SK-N-SH (cell line): ENCODE measurements around the gene ESRP2. TPM values are rescaled to one million over a fixed set of nuclear protein-coding genes. Genes with fewer than 3 reads are reported as not detected.

Source experiments
- CTCF ChIA-PET: fragments of 300-600, 350-600 bp; formaldehyde crosslinking; extraction: SDS; loops from one replicate; lab custom pipeline; 2021; lab: Yijun Ruan, JAX
- POLR2A ChIA-PET: fragments of 350-600 bp; sonication (Branson Sonifier 250); formaldehyde crosslinking; extraction: SDS; loops from one replicate; lab custom pipeline; 2020; ENCODE audit warnings: antibody characterized with exemption, inconsistent platforms; lab: Yijun Ruan, JAX
- DNase-seq: peaks from one replicate; pipeline ENCODE4 v3.0.0; 2012
- H2AFZ ChIP-seq: fragments of 200-600 bp; sonication (generic); 2 replicates; pipeline ENCODE4 v1.8.1; 2016; ENCODE audit warnings: antibody characterized with exemption, mild to moderate bottlenecking, low read depth
- H3F3A ChIP-seq: fragments of 200-600 bp; sonication (generic); replicated peaks from 2 replicates; pipeline ENCODE3; 2016; ENCODE audit warnings: antibody characterized with exemption, mild to moderate bottlenecking; ENCODE audit not compliant: insufficient read depth
- H3K27ac ChIP-seq, 2 experiments: fragments of 200-500 bp in 1 of 2; fragments of 200-600 bp in 1 of 2; sonication (Bioruptor generic) in 1 of 2; sonication (generic), shearing (Covaris generic) in 1 of 2; 2 replicates each; pipeline versions ENCODE4 v1.5.1 to v1.6.1; 2014 to 2016; ENCODE audit warnings: low read depth in 2 of 2, inconsistent platforms in 1 of 2, low read length in 1 of 2, mild to moderate bottlenecking in 1 of 2, mixed read lengths in 1 of 2
- H3K27me3 ChIP-seq: fragments of 200-600 bp; sonication (generic), shearing (Covaris generic); 2 replicates; pipeline ENCODE4 v1.6.1; 2016; ENCODE audit warnings: mixed run types; ENCODE audit not compliant: insufficient read depth
- H3K36me3 ChIP-seq, 2 experiments: fragments of 200-500 bp in 1 of 2; fragments of 200-600 bp in 1 of 2; sonication (Bioruptor generic) in 1 of 2; sonication (generic) in 1 of 2; replicated peaks in 1 of 2; 2 replicates each; pipeline versions ENCODE3 to v1.5.1; 2014 to 2016; ENCODE audit warnings: low read length in 1 of 2, mild to moderate bottlenecking in 1 of 2; ENCODE audit not compliant: insufficient read depth in 2 of 2, control insufficient read depth in 1 of 2
- H3K4me1 ChIP-seq, 2 experiments: fragments of 200-500 bp in 1 of 2; fragments of 200-600 bp in 1 of 2; sonication (Bioruptor generic) in 1 of 2; sonication (generic), shearing (Covaris generic) in 1 of 2; 2 replicates each; pipeline versions ENCODE4 v1.5.1 to v1.6.1; 2014 to 2016; ENCODE audit warnings: low read depth in 1 of 2, low read length in 1 of 2, mixed run types in 1 of 2; ENCODE audit not compliant: insufficient read depth in 2 of 2, control insufficient read depth in 1 of 2
- H3K4me2 ChIP-seq: fragments of 200-600 bp; sonication (generic), shearing (Covaris generic); 2 replicates; pipeline ENCODE4 v1.6.1; 2017; ENCODE audit warnings: mixed run types
- H3K4me3 ChIP-seq, 2 experiments: fragments of 200-500 bp in 1 of 2; fragments of 200-600 bp in 1 of 2; sonication (Bioruptor generic) in 1 of 2; sonication (generic), shearing (Covaris generic) in 1 of 2; 2 replicates each; pipeline versions ENCODE4 v1.5.1 to v1.8.1; 2014 to 2016; ENCODE audit warnings: low read depth in 2 of 2, inconsistent platforms in 1 of 2, low read length in 1 of 2, mild to moderate bottlenecking in 1 of 2, mixed read lengths in 1 of 2, moderate library complexity in 1 of 2
- H3K79me2 ChIP-seq: fragments of 200-600 bp; sonication (generic); 2 replicates; pipeline ENCODE4 v1.8.1; 2017; ENCODE audit warnings: mild to moderate bottlenecking; ENCODE audit not compliant: insufficient read depth
- H3K9ac ChIP-seq: fragments of 200-600 bp; sonication (generic); 2 replicates; pipeline ENCODE4 v1.6.1; 2017; ENCODE audit warnings: mixed run types
- H3K9me2 ChIP-seq: fragments of 200-600 bp; sonication (generic); 2 replicates; pipeline ENCODE4 v1.6.1; 2017; ENCODE audit warnings: mixed run types
- H3K9me3 ChIP-seq: fragments of 200-600 bp; sonication (generic); 2 replicates; pipeline ENCODE4 v1.6.1; 2017; ENCODE audit warnings: mixed run types, mild to moderate bottlenecking, moderate library complexity
- H4K20me1 ChIP-seq: fragments of 200-600 bp; sonication (generic); 2 replicates; pipeline ENCODE4 v1.6.1; 2017; ENCODE audit warnings: mild to moderate bottlenecking, mixed run types; ENCODE audit not compliant: insufficient read depth
- FOXJ3 ChIP-seq: sonication (generic); formaldehyde crosslinking; IDR thresholded peaks from 2 replicates; pipeline ENCODE4 v1.5.1; 2020; ENCODE audit warnings: mild to moderate bottlenecking, missing genetic modification reagents
- JUND ChIP-seq: IDR thresholded peaks from 2 replicates; pipeline ENCODE4 v1.4.0; 2012
- MEF2A ChIP-seq: IDR thresholded peaks from 2 replicates; pipeline ENCODE4 v1.4.0; 2012; ENCODE audit warnings: low read depth, borderline replicate concordance
- RAD21 ChIP-seq: IDR thresholded peaks from 2 replicates; pipeline ENCODE4 v1.6.1; 2012; ENCODE audit warnings: mild to moderate bottlenecking, low read length
- RCOR1 ChIP-seq: fragments of 150-350 bp; IDR thresholded peaks from 2 replicates; pipeline ENCODE4 v1.6.1; 2017; ENCODE audit warnings: antibody characterized with exemption, low read length
- RFX5 ChIP-seq: IDR thresholded peaks from 2 replicates; pipeline ENCODE4 v1.6.1; 2012; ENCODE audit warnings: mild to moderate bottlenecking, improper control_type of control experiment, low read length
- SMC3 ChIP-seq: IDR thresholded peaks from 2 replicates; pipeline ENCODE4 v1.6.1; 2012; ENCODE audit warnings: low read depth, low read length, improper control_type of control experiment
- YY1 ChIP-seq: IDR thresholded peaks from 2 replicates; pipeline ENCODE4 v1.4.0; 2012; ENCODE audit warnings: low read depth, mild to moderate bottlenecking
- WGBS: methylation state at CpG from one replicate; pipeline ENCODE4 v1.1.6; 2017; ENCODE audit warnings: low lambda C conversion rate; 5-methylcytosine and 5-hydroxymethylcytosine counted together
- polyA plus RNA-seq, 3 experiments: library from polyadenylated mRNA; depleted of rRNA; stranded (reverse); fragments of >200 nt; gene quantifications; 2 replicates each; pipeline ENCODE4 v1.2.3, GENCODE V29; 2012
- TF ChIP-seq, protein P1 (sequence below): fragments of 200-600 bp; sonication (generic); IDR thresholded peaks from 2 replicates; pipeline ENCODE4 v1.6.1; 2017; ENCODE audit warnings: antibody characterized with exemption, mild to moderate bottlenecking, moderate library complexity
- TF ChIP-seq, protein P2 (sequence below): fragments of 150-350 bp; IDR thresholded peaks from 2 replicates; pipeline ENCODE4 v1.6.1; 2016; ENCODE audit warnings: mild to moderate bottlenecking, low read depth, low read length

The ESRP2 gene
- polyA plus RNA-seq, 1 of the 3 experiments (the other 2 are of a cell fraction) = 0.07 TPM

DNA sequence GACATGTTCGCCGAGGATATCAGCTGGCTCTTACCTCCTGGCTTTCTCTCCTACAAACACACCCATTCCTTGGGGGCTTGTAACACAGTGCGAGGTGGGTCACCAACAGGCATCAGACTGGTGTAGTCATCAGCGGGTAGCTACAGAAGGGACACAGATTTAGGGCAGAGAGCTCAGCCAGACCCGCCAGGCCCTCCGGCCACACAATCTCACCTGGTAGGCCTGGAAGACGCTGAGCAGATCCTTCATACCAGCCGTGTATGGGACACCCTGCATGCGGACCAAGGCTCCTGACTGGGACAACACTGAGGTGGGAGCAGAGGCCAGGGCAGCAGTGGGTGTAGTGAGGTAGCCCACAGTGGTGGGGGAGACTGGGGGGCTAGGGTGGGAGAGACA lies 5.8 kb downstream of the ESRP2 start:
- Histone ChIP-seq H3F3A (peaks cover 7% of the 10 kb centered on the region), H3K4me2 (no peak overlapping the region), H3K4me3 (no peak overlapping the region), H4K20me1 (no peaks in the 10 kb centered on the region), H3K36me3 (peaks cover 4 to 8% of the 10 kb centered on the region in 2 experiments), H3K9me3 (no peaks in the 10 kb centered on the region), H3K27ac (no peak overlapping the region), H3K9me2 (no peaks in the 10 kb centered on the region), H3K9ac (no peak overlapping the region), H2AFZ (no peak overlapping the region), H3K79me2 (no peaks in the 10 kb centered on the region), H3K27me3 (no peaks in the 10 kb centered on the region), H3K4me1 (peaks cover 0 to 25% of the 10 kb centered on the region in 2 experiments; a peak in 2 of 4 replicates)
- WGBS = 100% methylated on average over 7 of the region's 9 CpGs
- ChIA-PET POLR2A (interaction anchor here (1.5 kb wide), 1 partner anchor 239 kb away, joined by 3 read pairs; no protein-coding TSS in a partner anchor), CTCF (interaction anchor here (0.7 to 6.0 kb wide), 25 partner anchors 8 to 346 kb away, joined by 3 to 98 read pairs (median 4); partner anchors contain the start of gene PLA2G15)
- TF ChIP-seq RFX5 = no peak
- TF ChIP-seq JUND = no peak
- no peak for TF ChIP-seq SMC3
- no peak for DNase-seq

DNA sequence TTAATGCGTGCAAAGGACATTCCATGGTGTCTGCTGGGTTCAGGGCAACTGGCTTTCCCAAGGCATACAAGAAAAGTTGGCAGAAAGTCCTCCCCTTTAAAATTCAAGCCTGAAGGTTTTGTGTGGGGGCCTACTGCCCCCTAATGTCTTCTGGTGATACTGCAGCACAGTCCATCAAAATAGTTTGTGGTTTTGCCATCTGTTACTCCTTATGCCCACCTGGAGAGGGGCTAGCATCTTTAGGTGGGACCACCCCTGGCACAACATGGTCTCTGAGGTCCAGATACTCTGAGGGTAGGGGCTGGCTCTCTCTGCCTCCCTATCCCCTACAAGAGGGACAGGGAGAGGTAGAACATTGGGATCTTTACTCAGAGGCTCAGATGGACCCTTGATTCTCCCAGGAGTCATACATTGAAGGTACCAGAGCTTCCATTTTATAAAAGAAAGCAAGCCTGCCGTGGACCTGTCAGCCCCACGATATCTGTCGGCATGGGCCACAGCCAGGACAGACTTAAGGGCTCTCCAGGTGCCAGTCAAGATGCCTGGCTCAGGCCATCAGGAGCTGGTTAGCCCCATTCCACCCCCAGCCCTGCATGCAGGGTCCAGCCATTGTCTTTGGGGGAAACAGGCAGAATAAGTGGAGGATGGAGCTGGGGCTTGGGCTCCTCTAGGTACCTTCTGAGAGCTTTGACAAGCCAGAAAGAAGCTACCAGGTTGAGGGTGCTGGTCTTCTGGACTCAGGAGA lies 6.3 kb downstream of the ESRP2 start:
- WGBS = 37% methylated on average over 3 of the region's 4 CpGs
- CTCF ChIA-PET = interaction anchor here (0.7 to 6.0 kb wide), 26 partner anchors 9 to 346 kb away, joined by 3 to 98 read pairs (median 4); partner anchors contain the start of gene PLA2G15

More for the DNA sequence above, 6.3 kb downstream of the ESRP2 start:
- H3F3A ChIP-seq = peaks cover 7% of the 10 kb centered on the region
- H3K4me2 ChIP-seq = no peak overlapping the region
- no peaks in the 10 kb centered on the region for H4K20me1 ChIP-seq
- no peak overlapping the region for H3K27ac ChIP-seq
- no peak overlapping the region for H2AFZ ChIP-seq
- peak; percentile 94 for TF ChIP-seq RAD21
- 0 out of 2 replicates have a peak, but pooled peaks have one; percentile 30 for TF ChIP-seq RCOR1
- TF ChIP-seq YY1 = no peak
- TF ChIP-seq SMC3 = peak; percentile 73
- TF ChIP-seq, protein P1, sequence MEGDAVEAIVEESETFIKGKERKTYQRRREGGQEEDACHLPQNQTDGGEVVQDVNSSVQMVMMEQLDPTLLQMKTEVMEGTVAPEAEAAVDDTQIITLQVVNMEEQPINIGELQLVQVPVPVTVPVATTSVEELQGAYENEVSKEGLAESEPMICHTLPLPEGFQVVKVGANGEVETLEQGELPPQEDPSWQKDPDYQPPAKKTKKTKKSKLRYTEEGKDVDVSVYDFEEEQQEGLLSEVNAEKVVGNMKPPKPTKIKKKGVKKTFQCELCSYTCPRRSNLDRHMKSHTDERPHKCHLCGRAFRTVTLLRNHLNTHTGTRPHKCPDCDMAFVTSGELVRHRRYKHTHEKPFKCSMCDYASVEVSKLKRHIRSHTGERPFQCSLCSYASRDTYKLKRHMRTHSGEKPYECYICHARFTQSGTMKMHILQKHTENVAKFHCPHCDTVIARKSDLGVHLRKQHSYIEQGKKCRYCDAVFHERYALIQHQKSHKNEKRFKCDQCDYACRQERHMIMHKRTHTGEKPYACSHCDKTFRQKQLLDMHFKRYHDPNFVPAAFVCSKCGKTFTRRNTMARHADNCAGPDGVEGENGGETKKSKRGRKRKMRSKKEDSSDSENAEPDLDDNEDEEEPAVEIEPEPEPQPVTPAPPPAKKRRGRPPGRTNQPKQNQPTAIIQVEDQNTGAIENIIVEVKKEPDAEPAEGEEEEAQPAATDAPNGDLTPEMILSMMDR = peak; percentile 91
- no peak for TF ChIP-seq FOXJ3 (CRISPR knock-in tag)
- TF ChIP-seq MEF2A = no peak
- TF ChIP-seq, protein P2, sequence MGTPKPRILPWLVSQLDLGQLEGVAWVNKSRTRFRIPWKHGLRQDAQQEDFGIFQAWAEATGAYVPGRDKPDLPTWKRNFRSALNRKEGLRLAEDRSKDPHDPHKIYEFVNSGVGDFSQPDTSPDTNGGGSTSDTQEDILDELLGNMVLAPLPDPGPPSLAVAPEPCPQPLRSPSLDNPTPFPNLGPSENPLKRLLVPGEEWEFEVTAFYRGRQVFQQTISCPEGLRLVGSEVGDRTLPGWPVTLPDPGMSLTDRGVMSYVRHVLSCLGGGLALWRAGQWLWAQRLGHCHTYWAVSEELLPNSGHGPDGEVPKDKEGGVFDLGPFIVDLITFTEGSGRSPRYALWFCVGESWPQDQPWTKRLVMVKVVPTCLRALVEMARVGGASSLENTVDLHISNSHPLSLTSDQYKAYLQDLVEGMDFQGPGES = no peak
- POLR2A ChIA-PET = interaction anchor here (1.5 kb wide), 1 partner anchor 238 kb away, joined by 3 read pairs; no protein-coding TSS in a partner anchor
- H3K4me3 ChIP-seq = peak overlapping the region in 1 of 2 experiments; percentile 27; a peak in 1 of 4 replicates
- peaks cover 0 to 25% of the 10 kb centered on the region in 2 experiments; a peak in 2 of 4 replicates for H3K4me1 ChIP-seq
- no peaks in the 10 kb centered on the region for H3K79me2 ChIP-seq
- H3K36me3 ChIP-seq = peaks cover 4 to 8% of the 10 kb centered on the region in 2 experiments
- no peaks in the 10 kb centered on the region for H3K9me2 ChIP-seq
- no peaks in the 10 kb centered on the region for H3K27me3 ChIP-seq
- H3K9ac ChIP-seq = no peak overlapping the region
- DNase-seq = peak; percentile 69
- no peaks in the 10 kb centered on the region for H3K9me3 ChIP-seq
